KMS-11 (cell line): ENCODE data around the gene RASIP1.

Source experiments
- H2AFZ ChIP-seq: fragments of 200-600 bp; sonication (generic); 2 replicates; pipeline ENCODE4 v1.6.1; 2016; ENCODE audit warnings: antibody characterized with exemption, mixed run types, low read depth
- H3K27ac ChIP-seq: fragments of 200-600 bp; sonication (generic); 2 replicates; pipeline ENCODE4 v1.6.1; 2016; ENCODE audit warnings: mild to moderate bottlenecking, mixed run types
- H3K27me3 ChIP-seq: fragments of 200-600 bp; sonication (generic); 2 replicates; pipeline ENCODE4 v1.6.1; 2017; ENCODE audit warnings: mild to moderate bottlenecking, low read depth, mixed run types, moderate library complexity; ENCODE audit not compliant: insufficient read depth
- H3K36me3 ChIP-seq: fragments of 200-600 bp; sonication (generic); 2 replicates; pipeline ENCODE4 v1.6.1; 2017; ENCODE audit warnings: mild to moderate bottlenecking, mixed run types; ENCODE audit not compliant: insufficient read depth
- H3K4me1 ChIP-seq: fragments of 200-600 bp; sonication (generic); 2 replicates; pipeline ENCODE4 v1.6.1; 2016; ENCODE audit warnings: mild to moderate bottlenecking, low read depth, mixed run types; ENCODE audit not compliant: poor library complexity, severe bottlenecking
- H3K4me2 ChIP-seq: fragments of 200-600 bp; sonication (generic); 2 replicates; pipeline ENCODE4 v1.7.0; 2016; ENCODE audit warnings: mild to moderate bottlenecking, mixed run types
- H3K4me3 ChIP-seq: fragments of 200-600 bp; sonication (generic); IDR thresholded peaks from 2 replicates; pipeline ENCODE4 v1.6.1; 2017; ENCODE audit warnings: low read depth, low read length, mixed read lengths; ENCODE audit not compliant: insufficient read depth
- H3K79me2 ChIP-seq: fragments of 200-600 bp; sonication (generic); 2 replicates; pipeline ENCODE4 v1.6.1; 2016; ENCODE audit warnings: low read depth, mixed run types; ENCODE audit not compliant: insufficient read depth
- H3K9ac ChIP-seq: fragments of 200-600 bp; sonication (generic); 2 replicates; pipeline ENCODE4 v1.6.1; 2016; ENCODE audit warnings: mild to moderate bottlenecking, mixed run types
- H4K20me1 ChIP-seq: fragments of 200-600 bp; sonication (generic); 2 replicates; pipeline ENCODE4 v1.6.1; 2016; ENCODE audit warnings: mild to moderate bottlenecking, mixed run types; ENCODE audit not compliant: insufficient read depth
- CTCF ChIP-seq: fragments of 200-600 bp; sonication (generic); conservative IDR thresholded peaks from 2 replicates; pipeline ENCODE4 v1.6.1; 2017; ENCODE audit warnings: low read depth, mild to moderate bottlenecking, antibody characterized with exemption, low read length, moderate library complexity, mixed read lengths

Gene RASIP1

GRCh38 chr19:48671446-48671995, 68.9 kb downstream of the RASIP1 start:
- Histone ChIP-seq H3K27me3 (peaks cover 5% of the 10 kb centered on the region; the same call in 1 of the 2 replicates), H4K20me1 (no peaks in the 10 kb centered on the region), H3K4me1 (peaks cover 5% of the 10 kb centered on the region), H2AFZ (no peak overlapping the region), H3K4me2 (no peak overlapping the region), H3K79me2 (no peaks in the 10 kb centered on the region), H3K4me3 (no peak overlapping the region), H3K9ac (no peak overlapping the region), H3K27ac (no peak overlapping the region), H3K36me3 (no peaks in the 10 kb centered on the region)
- no peak for TF ChIP-seq CTCF

DNA sequence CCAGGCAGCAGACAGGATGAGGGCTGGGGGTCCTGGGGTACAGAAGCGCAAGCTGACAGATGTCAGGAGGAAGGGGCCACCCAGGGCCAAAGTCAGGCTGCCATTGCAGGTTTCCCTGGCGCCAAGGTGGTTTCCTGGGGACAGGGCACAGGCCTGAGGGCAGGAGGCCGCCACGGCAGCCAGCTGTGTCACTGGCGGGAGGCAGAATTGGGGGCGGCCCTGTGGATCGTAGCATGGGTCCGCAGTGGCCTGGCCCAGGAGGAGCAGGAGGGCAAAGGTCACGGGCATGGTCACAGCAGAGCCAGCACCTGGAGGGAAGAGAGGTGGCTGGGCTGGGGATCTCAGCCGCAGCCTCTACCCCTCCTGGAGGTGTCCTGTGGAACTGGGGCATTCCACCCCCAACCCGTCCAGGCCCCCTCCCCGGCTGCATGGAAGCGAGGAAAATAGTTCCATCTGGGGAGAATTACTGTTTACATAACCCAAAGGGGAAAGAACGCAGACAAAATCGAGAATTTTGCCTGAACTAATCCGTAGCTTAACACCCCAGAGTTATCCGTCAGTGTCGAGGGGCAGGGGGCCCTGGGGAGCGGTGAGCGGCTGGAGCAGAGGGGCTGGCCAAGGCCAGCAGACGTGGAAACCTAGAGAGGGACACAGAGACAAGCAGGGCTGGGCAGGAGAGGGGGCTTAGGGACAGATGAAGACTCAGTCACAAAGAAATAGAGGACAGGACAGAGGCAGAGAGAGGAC, 69.5 kb downstream of the RASIP1 start:
- no peak for TF ChIP-seq CTCF
- Histone ChIP-seq H3K4me2 (no peak overlapping the region), H2AFZ (no peak overlapping the region), H3K9ac (no peak overlapping the region), H3K4me1 (peaks cover 5% of the 10 kb centered on the region), H3K4me3 (no peak overlapping the region), H4K20me1 (no peaks in the 10 kb centered on the region), H3K79me2 (no peaks in the 10 kb centered on the region), H3K36me3 (no peaks in the 10 kb centered on the region), H3K27ac (no peak overlapping the region), H3K27me3 (peaks cover under 1% of the 10 kb centered on the region; the same call in 1 of the 2 replicates)
